Stimulated activated CD8-positive, alpha-beta memory T cell treated with anti-CD3 and anti-CD28 coated beads, Interleukin-12 subunit alpha, Interleukin-12 subunit beta, amount 100 ng/mL, for 4 hours (primary cell): ENCODE results near the gene GDNF.
"Not testable (repeated sequence)": the region's sequence is repeated elsewhere in the genome, so short reads cannot be mapped to it uniquely, and the experiment has no call there.

Source experiments
- DNase-seq: peaks from one replicate; pipeline ENCODE4 v3.0.0-alpha.2; 2020; ENCODE audit warnings: low read depth

Gene GDNF

GRCh38 chr5:37815913-37816312, 23.9 kb downstream of the GDNF start:
- DNase-seq: no peak

- no peak for DNase-seq
These were observed 25.1 kb downstream of the GDNF start for GRCh38 chr5:37814699-37815098.

DNA sequence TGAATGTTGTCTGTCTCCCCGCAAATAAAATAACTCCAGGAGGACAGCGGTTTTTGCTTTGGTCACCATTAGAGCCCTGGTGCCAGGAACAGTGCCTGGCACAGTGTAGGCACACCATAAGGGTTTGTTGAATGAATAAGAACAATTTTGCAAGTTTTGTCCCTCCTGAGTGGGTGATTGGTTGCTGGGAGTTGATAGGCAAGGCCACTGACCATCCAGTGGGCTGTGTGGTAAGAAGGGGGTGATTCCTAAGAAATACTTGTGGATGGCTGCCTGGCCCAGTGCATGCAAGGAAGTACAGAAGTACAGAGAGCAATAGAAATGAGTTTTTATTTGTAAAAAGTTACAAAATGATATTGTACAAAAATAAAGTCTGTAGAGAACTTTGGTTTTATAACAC, 27.5 kb downstream of the GDNF start:
- no peak for DNase-seq

- no peak for DNase-seq
These were observed 28.0 kb downstream of the GDNF start for GRCh38 chr5:37811866-37812265.

DNA sequence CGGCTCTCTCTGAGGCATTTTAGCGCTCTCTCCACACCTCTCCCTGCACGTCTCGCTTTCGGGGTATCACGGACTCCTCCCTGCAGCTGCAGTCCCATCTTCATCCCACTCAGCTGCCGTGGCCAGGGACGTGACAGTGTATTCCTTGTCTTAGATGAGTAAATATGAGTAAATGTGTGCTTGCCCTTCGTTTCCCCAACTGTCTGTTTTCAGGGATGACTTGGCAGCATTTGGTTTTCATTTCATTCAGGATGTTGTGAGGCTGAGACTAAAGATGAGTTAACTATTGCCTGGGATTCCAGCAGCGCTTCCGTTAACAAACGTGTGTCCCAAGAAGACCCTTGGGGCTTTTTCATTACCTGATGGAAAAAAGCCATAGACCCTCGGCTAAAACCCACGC, 29.5 kb downstream of the GDNF start:
- DNase-seq: no peak

DNA sequence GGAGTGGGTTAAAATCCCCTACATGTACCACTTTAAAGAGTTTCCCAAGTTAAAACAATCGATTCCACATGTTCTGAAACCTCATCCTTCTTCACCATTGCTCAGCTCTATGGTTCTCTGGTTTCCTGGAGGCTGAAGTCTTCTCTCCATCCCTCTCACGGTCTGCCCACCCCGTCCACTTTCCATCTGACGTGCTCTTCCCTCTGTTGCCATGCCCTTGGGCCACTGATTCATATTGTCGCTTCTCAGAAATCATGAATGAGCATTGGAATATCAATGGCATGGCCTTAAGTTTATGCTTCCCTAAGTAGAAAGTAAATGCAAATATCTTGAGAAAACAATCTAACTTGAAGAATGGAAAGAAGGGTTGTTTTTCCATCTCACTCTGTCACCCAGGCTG, 30.9 kb downstream of the GDNF start:
- DNase-seq: no peak

DNA sequence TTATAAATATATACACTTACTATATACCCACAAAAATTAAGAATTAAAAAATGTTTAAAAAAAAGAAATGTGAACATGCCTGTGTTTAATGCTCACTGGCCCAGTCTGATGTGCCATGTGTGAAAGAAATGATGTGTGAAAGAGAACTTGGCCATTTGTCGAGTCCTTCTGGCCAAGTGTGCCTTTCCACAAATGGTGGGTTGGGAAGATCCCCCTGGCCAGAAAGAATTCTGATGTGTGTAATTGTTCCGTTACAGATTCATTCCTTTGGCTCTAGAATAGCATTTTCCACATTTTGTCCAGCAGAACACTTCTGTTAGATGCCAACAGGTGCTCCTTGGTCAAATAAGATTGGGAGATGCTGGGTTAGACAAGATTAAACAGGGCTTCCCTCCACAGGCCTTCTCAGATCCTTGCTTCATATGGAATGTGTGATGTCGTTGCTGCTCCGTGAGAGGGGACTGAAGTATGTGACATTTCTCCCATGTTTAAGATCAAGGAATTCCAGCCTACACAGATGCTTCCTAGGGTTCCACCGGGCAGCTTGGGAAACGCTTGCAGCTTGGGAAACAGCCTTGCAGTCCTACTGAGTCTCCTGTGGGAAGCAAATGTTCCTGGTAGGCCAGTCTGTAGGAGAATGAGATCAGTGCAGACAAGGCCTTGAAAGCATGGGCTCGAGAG, 32.1 kb downstream of the GDNF start:
- DNase-seq: no peak

DNA sequence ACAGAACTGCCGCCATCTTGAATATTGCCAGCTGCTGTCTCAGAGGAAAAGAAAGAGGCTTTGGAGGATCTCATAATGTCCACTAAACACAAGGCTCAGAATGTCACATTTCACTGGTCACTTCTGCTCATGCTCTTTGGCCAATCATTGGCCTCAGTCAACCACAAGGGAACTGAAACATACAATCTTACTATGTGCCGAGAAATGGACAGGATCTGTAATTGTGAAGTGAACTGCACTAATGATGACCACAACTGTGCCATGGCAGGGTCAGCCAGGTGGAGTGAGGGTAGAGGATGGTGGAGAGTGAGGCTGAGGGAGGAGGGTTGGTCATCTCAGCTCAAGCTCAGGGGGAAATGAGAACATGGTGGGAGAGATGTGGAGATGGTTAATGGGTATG, 32.8 kb downstream of the GDNF start:
- no peak for DNase-seq

GRCh38 chr5:37806476-37806875, 33.4 kb downstream of the GDNF start:
- DNase-seq: no peak

GRCh38 chr5:37806016-37806415, 33.8 kb downstream of the GDNF start:
- DNase-seq: no peak

GRCh38 chr5:37804401-37804800, 35.4 kb downstream of the GDNF start:
- DNase-seq: no peak

DNA sequence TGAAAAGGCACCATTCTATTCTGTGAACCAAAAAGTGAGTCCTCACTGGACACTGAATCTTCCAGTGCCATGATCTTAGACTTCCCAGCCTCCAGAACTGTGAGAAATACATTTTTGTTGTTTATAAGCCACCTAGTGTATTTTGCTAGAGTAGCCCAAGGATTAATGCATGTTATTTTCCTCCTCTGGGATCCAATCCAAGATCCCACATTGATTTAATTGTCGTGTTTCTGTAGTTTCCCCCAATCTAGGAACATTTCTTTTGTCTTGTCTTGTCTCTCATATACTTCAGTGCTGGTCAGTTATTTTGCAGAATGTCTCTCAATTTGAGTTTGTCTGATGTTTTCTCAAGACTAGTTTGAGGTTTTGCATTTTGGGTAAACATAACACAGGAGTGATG, 36.4 kb downstream of the GDNF start:
- DNase-seq: no peak

DNA sequence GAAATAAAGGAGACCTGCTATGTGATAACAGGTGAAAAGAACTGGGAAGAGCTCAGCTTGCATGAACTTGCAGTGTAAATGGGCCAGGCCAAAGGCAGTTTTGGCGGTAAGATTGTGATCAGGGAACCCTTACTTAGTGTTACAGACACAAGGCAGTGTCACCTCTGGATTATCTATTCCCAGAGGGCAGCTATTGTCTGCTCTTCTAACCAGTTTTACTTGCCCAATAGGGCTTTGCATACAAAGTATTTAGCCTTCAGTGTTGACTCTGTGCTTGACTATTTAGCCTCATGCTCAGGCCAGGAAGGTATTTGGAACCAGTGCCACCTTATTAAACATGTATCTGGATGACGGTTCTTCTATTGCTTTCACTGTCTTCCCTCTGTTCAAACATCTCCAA, 38.3 kb downstream of the GDNF start:
- DNase-seq: no peak

DNA sequence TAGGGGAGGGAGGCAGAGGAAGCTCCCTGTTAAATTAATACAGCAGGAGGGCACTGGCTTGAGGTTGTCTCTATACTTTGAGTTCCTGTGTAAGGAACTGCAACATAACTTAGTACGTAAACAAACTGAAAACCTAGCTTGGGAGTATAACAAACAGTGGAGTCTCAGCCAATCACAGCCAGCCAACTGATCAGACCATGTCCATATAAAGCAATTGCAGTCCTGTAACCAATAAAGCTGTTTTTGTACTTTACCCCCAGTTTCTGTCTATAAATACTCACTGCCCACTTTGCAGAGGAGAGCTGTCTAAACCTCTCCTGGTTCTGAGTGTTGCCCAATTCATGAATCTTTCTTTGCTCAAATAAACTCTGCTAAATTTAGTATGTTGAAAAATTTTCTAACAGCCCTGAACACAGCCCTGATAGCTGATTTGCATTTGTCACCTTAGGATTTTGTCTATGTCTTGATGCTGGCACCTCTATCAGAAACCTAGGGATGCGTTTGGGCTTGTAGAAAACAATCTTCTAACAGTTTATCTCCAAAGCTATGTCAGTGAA, 39.9 kb downstream of the GDNF start:
- no peak for DNase-seq

- DNase-seq: not testable (repeated sequence)
These were observed 43.4 kb downstream of the GDNF start for GRCh38 chr5:37796435-37796834.

- DNase-seq: not testable (repeated sequence)
These were observed 44.5 kb downstream of the GDNF start for GRCh38 chr5:37795292-37795691.

DNA sequence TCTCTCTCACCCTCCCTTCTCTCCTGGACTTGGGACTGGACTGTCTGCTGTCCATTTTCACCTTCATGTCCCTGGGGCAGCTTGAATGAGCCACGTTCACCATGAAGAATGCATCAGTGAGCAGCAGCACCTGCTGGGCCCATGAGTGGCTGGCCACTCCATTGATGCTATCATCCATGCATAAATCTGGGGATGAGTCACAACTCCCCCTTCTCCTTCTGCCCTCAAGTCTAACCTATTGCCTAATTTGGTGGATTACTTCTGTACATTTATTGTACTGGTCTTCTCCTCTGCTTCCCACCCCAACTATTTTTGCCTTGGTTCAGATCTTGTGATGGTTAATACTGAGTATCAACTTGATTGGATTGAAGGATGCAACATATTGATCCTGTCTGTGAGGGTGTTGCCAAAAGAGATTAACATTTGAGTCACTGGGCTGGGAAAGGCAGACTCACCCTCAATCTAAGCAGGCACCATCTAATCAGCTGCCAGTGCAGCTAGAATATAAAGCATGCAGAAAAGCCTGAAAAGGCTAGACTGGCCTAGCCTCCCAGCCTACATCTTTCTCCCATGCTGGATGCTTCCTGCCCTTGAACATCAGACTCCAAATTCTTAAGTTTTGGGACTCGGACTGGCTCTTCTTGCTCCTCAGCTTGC, 46.7 kb downstream of the GDNF start:
- no peak for DNase-seq

DNA sequence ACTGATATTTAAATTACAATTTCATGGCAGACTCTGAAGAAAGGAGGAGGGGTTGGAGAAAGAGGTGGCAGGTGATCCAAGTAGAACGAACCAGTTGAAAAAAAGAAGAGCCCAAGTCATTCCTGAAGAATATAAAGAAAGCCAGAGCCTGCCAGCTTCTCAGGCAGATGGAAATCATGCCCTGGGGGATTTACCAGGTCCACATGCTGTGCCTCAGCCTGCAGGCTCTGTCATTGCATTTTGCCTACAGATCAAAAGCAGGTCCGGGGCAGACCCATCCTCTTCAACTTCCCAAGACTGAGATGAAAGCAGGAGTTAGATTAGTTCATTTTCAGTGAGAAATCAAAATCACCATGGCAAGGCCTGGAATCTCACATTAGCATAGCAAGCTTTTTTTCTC, 48.5 kb downstream of the GDNF start:
- no peak for DNase-seq

- no peak for DNase-seq
These were observed 49.9 kb downstream of the GDNF start for GRCh38 chr5:37789991-37790390.

- DNase-seq: no peak
These were observed 52.1 kb downstream of the GDNF start for GRCh38 chr5:37787742-37788141.

DNA sequence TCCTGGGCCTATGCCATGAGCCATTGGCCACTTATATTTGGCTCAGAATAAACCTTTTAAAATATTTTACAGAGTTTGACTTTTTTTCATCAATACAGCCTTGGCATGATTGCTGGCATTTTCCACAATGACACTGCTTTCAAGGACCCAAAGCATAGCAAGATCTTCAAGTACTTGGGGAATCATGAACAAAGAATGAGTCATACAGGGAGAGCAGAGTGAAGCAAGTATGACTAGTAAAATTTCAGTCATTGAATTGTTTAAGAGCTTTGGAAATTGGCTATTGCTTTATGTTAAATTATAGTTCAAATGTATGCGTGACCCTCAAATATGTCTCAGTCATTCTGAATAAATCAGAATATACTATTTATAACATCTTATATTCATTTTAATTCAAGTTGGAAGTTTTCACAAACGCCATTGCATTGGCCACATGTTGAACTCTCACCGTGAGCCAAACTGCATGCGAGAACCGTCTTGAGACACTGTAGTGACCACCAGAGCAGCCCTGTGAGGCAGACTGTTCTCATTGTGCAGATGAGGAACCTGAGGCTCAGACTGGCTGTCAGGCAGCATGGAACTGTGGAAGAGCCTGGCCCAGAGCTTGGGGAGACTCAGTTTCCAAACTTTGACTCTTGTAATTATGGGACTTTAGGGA, 52.9 kb downstream of the GDNF start:
- DNase-seq: no peak

DNA sequence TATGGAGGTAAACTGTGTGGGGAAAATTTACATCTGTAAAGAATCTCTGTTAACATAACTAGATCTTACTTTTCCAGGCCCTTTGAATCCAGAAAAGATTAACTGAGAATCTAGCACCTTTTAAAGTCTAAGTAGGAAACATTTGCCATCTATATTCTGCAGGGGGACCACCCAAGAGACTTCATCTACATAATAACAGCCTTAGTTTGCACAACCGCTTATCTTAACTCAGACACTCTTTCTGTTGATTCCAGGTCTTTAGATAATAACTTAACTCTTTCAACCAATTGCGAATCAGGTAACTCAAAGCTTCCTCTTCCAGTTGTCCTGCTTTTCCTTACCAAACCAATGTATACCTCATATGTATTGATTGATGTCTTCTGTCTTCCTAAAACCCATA, 53.4 kb downstream of the GDNF start:
- DNase-seq: no peak

DNA sequence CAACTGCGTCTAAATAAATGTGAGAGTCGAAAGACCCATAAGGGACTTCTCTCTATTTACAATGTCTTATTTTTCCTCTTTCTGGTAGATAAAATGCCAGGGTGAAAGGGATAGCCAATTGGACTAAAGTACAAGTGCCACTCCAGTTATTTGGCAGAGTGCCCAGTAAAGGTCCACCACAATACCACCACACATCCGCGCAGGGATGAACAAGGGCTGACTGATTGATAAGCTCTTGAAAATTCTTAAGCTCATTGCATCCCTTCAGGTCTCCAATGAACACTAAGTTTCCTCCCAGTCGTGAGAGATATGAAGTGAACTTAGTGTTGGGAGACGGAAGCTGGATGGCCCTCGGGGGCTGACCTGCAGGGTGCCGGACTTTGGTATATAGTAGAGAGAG, 58.4 kb downstream of the GDNF start:
- not testable (repeated sequence) for DNase-seq
